Hematopoietic multipotent progenitor cell treated with erythropoietin and hydrocortisone succinate and interleukin-3 and kit ligand, for 4 days (in vitro differentiated cells): ENCODE results near the gene LCLAT1.
"Not testable (repeated sequence)": the region's sequence is repeated elsewhere in the genome, so short reads cannot be mapped to it uniquely, and the experiment has no call there.

Source experiments
- DNase-seq: peaks from one replicate; pipeline ENCODE4 v3.0.0-alpha.2; 2015

The LCLAT1 gene

GRCh38 chr2:30492185-30492584, 45.1 kb downstream of the LCLAT1 start:
- DNase-seq: no peak

DNA sequence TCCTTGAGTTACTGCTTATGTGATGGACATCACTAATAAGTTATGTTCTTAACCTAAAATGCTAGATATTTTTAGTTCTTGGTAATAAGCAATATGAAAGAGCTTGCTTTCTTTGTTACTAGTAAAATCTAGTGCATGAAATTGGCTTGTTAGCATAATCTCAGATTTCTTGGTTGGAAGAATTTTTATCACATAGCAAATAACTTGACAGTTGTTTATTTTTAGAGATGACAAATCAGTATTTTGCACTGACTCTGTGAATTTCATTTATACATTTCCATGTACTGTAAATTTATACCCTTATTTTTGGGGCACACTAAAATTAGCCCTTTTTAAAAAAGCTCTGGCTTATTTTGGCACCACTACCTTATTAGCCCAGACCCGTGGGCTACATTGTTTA, 45.6 kb downstream of the LCLAT1 start:
- no peak for DNase-seq

- no peak for DNase-seq
Observed at GRCh38 chr2:30493440-30493839, 46.4 kb downstream of the LCLAT1 start.

GRCh38 chr2:30495896-30496295, 48.9 kb downstream of the LCLAT1 start:
- peak; percentile 57 for DNase-seq

GRCh38 chr2:30499681-30500080, 52.6 kb downstream of the LCLAT1 start:
- DNase-seq: no peak

DNA sequence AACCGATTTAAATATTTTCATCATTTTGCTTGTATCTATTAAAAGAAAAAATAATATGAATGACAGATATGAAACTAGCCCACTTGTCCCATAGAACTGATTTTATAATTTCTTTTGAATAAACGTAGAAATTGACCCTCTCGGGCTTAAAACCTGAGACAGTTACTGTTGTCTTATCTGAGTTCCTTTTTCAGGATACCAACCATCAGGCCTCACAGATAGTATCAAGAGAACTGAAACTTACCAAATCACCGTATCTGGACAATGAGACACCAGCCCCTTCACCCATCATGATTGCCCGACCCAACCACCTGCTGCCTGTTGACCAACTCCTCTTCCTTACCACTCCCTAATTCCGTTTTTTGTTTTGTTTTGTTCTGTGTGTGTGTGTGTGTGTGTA, 53.7 kb downstream of the LCLAT1 start:
- no peak for DNase-seq

- DNase-seq: no peak
Observed at GRCh38 chr2:30502310-30502709, 55.3 kb downstream of the LCLAT1 start.

DNA sequence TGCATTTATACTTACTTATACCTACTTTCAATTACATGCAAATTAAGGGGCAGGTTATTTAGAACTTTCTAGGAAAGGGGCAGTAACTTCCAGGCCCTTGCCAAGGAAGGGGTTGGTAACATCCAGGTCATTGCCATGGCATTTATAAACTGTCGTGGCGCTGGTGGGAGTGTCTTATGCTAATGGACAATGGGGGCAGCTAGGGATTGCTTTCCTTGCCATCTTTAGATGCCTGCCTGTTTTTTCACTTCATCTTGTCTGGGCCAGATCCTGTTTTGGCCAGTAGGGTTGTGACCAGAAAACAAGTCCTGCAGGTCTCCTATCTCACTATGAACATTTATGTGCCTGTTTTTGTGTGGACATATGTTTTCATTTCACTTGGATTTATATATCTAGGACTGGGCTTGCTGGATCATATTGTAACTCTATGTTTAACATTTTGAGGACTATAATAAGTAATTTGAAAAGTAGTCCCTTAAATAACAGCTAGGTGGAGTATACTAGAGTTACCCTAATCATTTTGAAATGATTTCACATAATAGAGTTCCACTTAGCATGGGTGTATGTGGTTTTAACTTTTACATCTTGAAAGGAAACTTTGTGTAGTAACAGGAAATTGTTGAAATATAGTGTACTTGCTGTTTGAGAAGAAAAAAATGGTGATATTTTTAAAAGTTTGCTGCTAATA, 56.1 kb downstream of the LCLAT1 start:
- peak; percentile 65 for DNase-seq

DNA sequence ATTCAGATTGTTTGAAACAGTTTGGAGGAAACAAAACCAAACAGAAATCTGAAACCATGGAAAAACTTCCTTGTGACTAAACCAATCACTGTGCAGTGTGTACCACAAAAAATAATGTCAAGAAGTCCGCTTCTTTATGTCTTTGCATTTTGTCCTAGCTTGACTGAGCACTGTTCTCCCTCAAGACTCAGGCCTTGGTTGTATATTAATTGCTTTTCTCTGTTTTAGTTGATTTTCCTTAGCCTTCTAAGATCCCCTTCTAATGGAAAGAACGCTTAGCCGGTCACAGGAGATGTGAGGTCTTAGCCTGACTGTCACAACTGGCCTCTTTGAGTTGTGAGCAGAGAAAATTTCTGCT, 56.6 kb downstream of the LCLAT1 start:
- DNase-seq: no peak

DNA sequence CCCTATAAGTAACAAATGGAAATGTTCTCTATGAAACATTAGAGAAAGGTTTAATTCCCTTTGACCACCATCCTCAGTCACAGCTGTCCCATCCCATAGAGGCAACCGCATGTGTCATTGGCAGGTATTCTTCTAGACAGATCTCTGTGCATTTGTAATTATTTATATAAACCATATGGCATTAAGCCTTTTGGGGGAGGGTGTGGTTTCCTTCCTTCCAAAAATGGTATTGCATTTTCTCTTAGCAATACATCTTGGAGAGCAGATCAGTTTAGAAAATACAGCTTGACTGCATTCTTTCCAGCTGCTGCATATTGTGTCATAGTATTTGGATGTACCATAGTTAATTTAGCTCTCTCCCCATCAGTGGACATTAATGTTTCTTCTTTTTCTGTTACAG, 57.7 kb downstream of the LCLAT1 start:
- no peak for DNase-seq

DNA sequence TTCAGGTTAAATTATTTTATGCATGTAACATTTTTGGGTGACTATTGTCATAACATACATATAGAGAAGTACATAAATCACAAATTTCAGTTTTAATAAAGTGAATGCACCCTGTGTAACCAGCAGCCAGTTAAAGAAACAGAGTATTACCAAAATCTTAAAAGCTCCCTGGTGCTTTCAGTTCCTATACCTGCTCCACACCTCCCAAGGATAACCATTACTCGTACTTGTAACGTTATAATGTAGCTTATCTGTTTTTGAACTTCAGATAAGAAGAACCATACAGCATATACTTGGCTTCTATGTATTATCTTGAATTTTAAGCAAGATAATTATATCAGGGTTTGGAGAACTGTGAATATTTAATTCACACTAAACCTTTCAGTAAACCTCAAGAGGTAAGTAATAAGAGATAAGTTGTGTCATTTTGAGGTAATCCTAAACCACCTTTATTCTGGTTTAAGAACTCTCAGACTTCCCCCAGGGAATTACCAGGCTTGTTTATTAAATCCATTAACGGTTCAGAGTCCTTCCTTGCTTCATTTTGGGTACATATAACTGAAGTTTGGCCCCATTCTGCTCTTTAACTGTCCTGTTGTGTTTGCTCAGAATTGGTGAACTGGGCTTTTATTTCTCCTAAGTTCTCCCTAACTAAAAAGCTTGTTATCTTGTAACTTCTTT, 58.6 kb downstream of the LCLAT1 start:
- no peak for DNase-seq

DNA sequence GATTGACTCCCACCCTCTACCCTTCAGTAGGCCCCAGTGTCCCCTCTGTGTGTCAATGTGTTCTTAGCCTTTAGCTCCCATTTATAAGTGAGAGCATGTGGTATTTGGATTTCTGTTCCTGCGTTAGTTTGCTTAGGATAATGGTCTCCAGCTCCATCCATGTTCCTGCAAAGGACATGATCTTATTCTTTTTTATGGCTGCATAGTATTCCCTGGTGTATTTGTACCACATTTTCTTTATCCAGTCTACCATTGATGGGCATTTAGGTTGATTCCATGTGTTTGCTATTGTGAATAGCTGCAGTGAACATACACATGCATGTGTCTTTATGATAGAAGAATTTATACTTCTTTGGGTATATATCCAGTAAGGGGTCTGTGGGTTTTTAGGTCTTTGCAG, 60.4 kb downstream of the LCLAT1 start:
- not testable (repeated sequence) for DNase-seq

- DNase-seq: no peak
Observed at GRCh38 chr2:30509716-30510115, 62.7 kb downstream of the LCLAT1 start.

GRCh38 chr2:30510409-30510808, 63.4 kb downstream of the LCLAT1 start:
- no peak for DNase-seq

DNA sequence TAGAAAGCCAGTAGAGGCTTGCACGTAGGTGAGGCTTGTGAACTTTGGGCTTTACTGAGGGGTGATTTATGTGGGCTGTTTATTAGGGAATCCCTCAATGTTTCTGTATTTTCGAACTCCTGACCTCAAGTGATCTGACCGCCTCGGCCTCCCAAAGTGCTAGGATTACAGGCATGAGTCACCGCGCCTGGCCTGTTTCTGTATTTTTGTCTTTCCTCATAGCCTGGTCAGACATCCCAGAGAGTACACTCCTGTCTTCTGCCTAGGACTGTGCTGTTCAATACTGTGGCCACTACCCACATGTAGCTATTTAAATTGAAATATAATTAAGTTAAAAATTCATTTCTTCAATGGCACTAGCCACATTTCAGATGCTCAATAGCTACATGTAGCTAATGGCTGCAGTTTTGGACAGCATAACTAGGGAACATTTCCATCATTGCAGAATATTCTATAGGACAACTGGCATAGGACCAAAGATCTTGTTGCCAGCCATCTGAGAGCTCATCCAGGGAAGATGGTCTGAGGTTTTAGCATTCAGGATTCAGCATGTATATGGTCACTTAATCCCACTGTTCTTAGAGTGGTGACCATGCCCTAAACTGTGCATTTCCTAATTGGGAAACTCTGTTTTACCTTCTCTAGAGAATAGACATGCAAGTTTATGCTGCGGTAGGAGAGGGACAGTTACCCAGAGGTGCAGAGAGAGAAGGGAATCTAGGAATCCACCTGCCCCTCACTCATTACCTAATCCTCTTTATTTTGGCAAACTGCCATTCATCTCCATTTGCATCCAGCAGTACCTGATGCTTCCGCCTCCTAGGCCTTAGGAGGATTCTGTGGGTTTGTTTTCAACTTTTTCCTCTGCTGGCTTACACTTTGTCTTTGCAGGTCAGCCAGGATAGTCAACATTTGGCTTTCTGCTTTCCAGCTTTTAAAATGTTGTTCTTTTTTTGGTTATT, 64.4 kb downstream of the LCLAT1 start:
- no peak for DNase-seq

DNA sequence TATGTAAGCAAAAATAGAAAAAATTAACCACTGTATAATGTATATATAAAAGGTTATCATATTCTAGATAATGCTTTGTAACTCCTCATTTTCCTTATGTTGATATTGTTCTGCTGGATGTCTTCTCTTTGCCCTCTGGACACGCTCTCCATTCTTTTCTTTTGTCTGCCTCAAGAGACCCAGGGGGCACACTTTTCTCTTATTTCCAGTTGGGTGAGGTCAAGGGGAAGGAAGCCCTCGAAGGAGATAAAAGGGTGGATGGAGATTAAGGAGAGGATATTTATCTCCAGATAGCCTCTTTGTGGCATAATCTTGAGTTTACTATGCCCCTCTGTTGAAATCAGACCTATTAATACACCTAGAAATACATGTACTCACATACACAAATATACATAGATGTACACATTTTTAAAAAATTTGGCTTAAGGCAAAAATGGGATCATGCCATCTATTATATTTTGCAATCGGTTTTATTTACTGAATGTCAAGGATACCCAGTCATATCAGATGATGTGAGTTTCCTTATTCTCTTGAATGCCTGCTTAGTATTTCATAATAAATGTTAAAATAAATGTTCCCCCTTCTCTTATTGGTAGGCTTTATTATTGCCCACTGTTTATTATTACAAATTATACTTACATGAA, 65.3 kb downstream of the LCLAT1 start:
- no peak for DNase-seq

DNA sequence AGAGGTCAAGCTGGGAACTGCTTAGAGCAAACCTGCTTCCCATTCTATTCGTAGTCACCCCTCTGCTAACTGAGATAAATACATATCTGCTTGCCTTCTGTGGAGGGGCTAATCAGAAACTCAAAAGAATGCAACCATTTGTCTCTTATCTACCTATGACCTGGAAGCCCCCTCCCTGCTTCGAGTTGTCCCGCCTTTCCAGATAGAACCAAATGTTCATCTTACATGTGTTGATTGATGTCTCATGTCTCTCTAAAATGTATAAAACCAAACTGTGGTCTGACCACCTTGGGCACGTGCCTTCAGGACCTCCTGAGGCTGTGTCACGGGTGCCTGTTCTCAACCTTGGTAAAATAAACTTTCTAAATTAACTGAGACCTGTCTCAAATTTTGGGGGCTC, 66.6 kb downstream of the LCLAT1 start:
- DNase-seq: peak; percentile 68

DNA sequence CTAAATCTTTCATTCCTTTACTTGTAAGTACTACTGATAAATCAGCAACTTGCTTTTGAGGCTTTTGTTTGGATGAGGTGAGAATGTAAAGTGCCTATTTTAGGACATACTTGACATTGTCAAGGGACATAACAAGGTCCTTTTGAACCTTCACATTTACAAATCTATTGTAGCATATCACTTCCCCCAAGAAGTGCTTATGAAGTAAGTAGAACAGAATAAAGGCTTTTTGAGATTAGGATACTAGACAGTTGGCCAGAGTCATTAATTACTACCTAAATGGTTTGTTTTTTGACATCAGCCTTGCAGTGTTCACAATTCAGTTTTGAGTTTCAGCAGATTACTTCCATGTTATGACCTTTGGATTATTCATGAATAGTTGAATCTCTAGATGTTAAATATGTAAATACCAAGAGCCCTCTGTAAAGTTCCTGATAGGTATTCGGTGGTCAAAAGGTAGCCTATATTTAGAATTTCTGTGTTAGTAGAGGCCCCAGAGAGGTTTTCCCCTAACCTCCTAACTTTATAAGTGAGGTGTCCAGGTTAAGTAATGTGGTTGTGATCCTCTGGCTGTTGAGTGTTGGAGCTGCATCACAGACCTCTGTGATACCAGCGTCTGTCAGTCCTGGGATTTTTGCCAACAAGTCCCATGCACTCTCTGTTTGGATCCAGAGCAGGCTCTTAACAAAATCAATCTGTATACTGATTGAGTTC, 67.2 kb downstream of the LCLAT1 start:
- DNase-seq: peak; percentile 59

- DNase-seq: no peak
Observed at GRCh38 chr2:30514848-30515435, 67.9 kb downstream of the LCLAT1 start.

DNA sequence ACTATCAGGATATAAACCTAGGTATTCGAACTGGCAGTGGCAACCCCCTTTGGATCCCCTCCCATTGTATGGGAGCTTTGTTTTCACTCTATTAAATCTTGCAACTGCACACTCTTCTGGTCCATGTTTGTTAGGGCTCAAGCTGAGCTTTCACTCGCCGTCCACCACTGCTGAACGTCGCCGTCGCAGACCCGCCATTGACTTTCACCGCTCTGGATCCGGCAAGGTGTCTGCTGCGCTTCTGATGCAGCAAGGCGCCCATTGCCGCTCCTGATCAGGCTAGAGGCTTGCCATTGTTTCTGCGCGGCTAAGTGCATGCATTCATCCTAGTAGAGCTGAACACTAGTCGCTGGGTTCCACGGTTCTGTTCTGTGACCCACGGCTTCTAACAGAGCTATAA, 69.1 kb downstream of the LCLAT1 start:
- DNase-seq: no peak

DNA sequence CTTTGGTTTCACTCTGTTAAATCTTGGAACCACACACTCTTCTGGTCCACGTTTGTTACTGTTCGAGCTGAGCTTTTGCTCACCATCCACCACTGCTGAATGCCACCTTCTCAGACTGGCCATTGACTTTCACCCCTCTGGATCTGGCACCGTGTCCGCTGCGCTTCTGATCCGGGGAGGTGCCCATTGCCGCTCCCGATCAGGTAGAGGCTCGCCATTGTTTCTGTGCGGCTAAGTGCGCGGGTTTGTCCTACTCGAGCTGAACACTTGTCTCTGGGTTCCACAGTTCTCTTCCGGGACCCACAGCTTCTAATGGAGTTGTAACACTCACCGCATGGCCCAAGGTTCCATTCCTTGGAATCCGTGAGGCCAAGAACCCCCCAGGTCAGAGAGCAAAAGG, 72.8 kb downstream of the LCLAT1 start:
- DNase-seq: no peak

- DNase-seq: no peak
Observed at GRCh38 chr2:30522421-30522820, 75.4 kb downstream of the LCLAT1 start.
